SU-DHL-6 (cell line): Measurements from ENCODE around the gene ESR1.

Source experiments
- H2AFZ ChIP-seq: fragments of 200-600 bp; sonication (generic); 2 replicates; pipeline ENCODE4 v1.6.1; 2014; ENCODE audit warnings: low read depth, mild to moderate bottlenecking, moderate library complexity, mixed read lengths, antibody characterized with exemption, low read length; ENCODE audit not compliant: severe bottlenecking
- H3F3A ChIP-seq: fragments of 200-600 bp; shearing (Covaris generic); 2 replicates; pipeline ENCODE4 v1.6.0; 2016; ENCODE audit warnings: antibody characterized with exemption, mild to moderate bottlenecking; ENCODE audit not compliant: insufficient read depth
- H3K27ac ChIP-seq: fragments of 200-600 bp; sonication (generic); 2 replicates; pipeline ENCODE4 v1.5.1; 2016; ENCODE audit warnings: low read depth, mild to moderate bottlenecking, low read length, moderate library complexity, mixed read lengths
- H3K27me3 ChIP-seq: fragments of 200-600 bp; sonication (generic), shearing (Covaris generic); 2 replicates; pipeline ENCODE4 v1.6.0; 2014; ENCODE audit warnings: mild to moderate bottlenecking, low read length
- H3K36me3 ChIP-seq: fragments of 200-600 bp; sonication (generic); 2 replicates; pipeline ENCODE4 v1.6.1; 2014; ENCODE audit warnings: mild to moderate bottlenecking, low read length, mixed read lengths
- H3K4me2 ChIP-seq: fragments of 300-600, 200-600 bp; shearing (Covaris generic), sonication (generic); 2 replicates; pipeline ENCODE4 v1.6.0; 2014; ENCODE audit warnings: low read length, low read depth, mild to moderate bottlenecking; ENCODE audit not compliant: poor library complexity, severe bottlenecking
- H3K4me3 ChIP-seq: fragments of 200-600 bp; sonication (generic); 2 replicates; pipeline ENCODE4 v1.5.1; 2014; ENCODE audit warnings: antibody characterized with exemption, low read length, mild to moderate bottlenecking, mixed read lengths; ENCODE audit not compliant: insufficient read depth, poor library complexity, severe bottlenecking
- H3K79me2 ChIP-seq: fragments of 200-600 bp; sonication (generic); 2 replicates; pipeline ENCODE4 v1.6.1; 2014; ENCODE audit warnings: mild to moderate bottlenecking, low read length, moderate library complexity; ENCODE audit not compliant: insufficient read depth
- H3K9ac ChIP-seq: fragments of 200-600 bp; sonication (generic); 2 replicates; pipeline ENCODE4 v1.7.0; 2014; ENCODE audit warnings: mild to moderate bottlenecking, low read length
- H3K9me2 ChIP-seq: fragments of 200-600 bp; sonication (generic); replicated peaks from 2 replicates; pipeline ENCODE4 v1.6.1; 2014; ENCODE audit warnings: low read length; ENCODE audit not compliant: insufficient read depth
- H3K9me3 ChIP-seq: fragments of 200-600 bp; sonication (generic); 2 replicates; pipeline ENCODE4 v1.6.1; 2014; ENCODE audit warnings: low read length, mixed read lengths; ENCODE audit not compliant: insufficient read depth
- H4K20me1 ChIP-seq: fragments of 200-600 bp; sonication (generic); 2 replicates; pipeline ENCODE4 v1.6.1; 2014; ENCODE audit warnings: low read depth, mild to moderate bottlenecking, antibody characterized with exemption, low read length, moderate library complexity, mixed read lengths
- CTCF ChIP-seq: fragments of 200-600 bp; sonication (generic); IDR thresholded peaks from one replicate; pipeline ENCODE4 v1.5.1; 2017; ENCODE audit warnings: antibody characterized with exemption, mild to moderate bottlenecking, low read length, moderate library complexity; ENCODE audit not compliant: insufficient read depth, poor library complexity, severe bottlenecking
- EZH2phosphoT487 ChIP-seq: fragments of 200-600 bp; sonication (generic), shearing (Covaris generic); conservative IDR thresholded peaks from 2 replicates; pipeline ENCODE4 v1.6.1; 2018; ENCODE audit warnings: mild to moderate bottlenecking, antibody characterized with exemption, low read length, moderate library complexity, mixed read lengths

ESR1 gene

GRCh38 chr6:152085451-152085921, 278.0 kb downstream of the ESR1 start:
- Histone ChIP-seq H3K36me3 (no peaks in the 10 kb centered on the region), H3K9me2 (no peaks in the 10 kb centered on the region), H2AFZ (no peak overlapping the region), H3K9ac (no peak overlapping the region), H3K4me3 (no peak overlapping the region), H3K27ac (no peak overlapping the region), H3K79me2 (no peaks in the 10 kb centered on the region), H3F3A (no peaks in the 10 kb centered on the region), H4K20me1 (no peaks in the 10 kb centered on the region), H3K9me3 (no peaks in the 10 kb centered on the region), H3K4me2 (no peak overlapping the region), H3K27me3 (no peaks in the 10 kb centered on the region)
- TF ChIP-seq CTCF (no peak), EZH2phosphoT487 (no peak)

GRCh38 chr6:152086223-152086873, 278.9 kb downstream of the ESR1 start:
- Histone ChIP-seq H3F3A (no peaks in the 10 kb centered on the region), H3K36me3 (no peaks in the 10 kb centered on the region), H3K4me2 (no peak overlapping the region), H4K20me1 (no peaks in the 10 kb centered on the region), H3K27me3 (no peaks in the 10 kb centered on the region), H3K27ac (no peak overlapping the region), H3K9ac (no peak overlapping the region), H3K4me3 (no peak overlapping the region), H3K9me3 (no peaks in the 10 kb centered on the region), H3K9me2 (no peaks in the 10 kb centered on the region), H2AFZ (no peak overlapping the region), H3K79me2 (no peaks in the 10 kb centered on the region)
- TF ChIP-seq EZH2phosphoT487 (no peak), CTCF (no peak)

GRCh38 chr6:152087096-152087495, 279.6 kb downstream of the ESR1 start:
- no peaks in the 10 kb centered on the region for H3K9me3 ChIP-seq
- H3K4me2 ChIP-seq, result no peak overlapping the region
- H3K9me2 ChIP-seq, result no peaks in the 10 kb centered on the region
- H3K27ac ChIP-seq, result no peak overlapping the region
- H3F3A ChIP-seq, result no peaks in the 10 kb centered on the region
- no peaks in the 10 kb centered on the region for H3K27me3 ChIP-seq
- no peaks in the 10 kb centered on the region for H3K36me3 ChIP-seq
- H3K79me2 ChIP-seq, result no peaks in the 10 kb centered on the region
- H4K20me1 ChIP-seq, result no peaks in the 10 kb centered on the region
- no peak overlapping the region for H3K9ac ChIP-seq
- no peak overlapping the region for H2AFZ ChIP-seq
- TF ChIP-seq CTCF, result no peak
- no peak for TF ChIP-seq EZH2phosphoT487
- no peak overlapping the region for H3K4me3 ChIP-seq
